HG03175 (cell line): ENCODE results near the gene GPER1.
"Not testable (repeated sequence)": the region's sequence is repeated elsewhere in the genome, so short reads cannot be mapped to it uniquely, and the experiment has no call there.

ENCODE experiments used
- ATAC-seq: cut with Tn5 transposase; IDR thresholded peaks from one replicate; pipeline ENCODE4 v1.9.1; 2021; ENCODE audit warnings: mild to moderate bottlenecking, moderate library complexity; ENCODE audit not compliant: unreplicated experiment

The GPER1 gene

GRCh38 chr7:1140476-1141104 lies 52.7 kb downstream of the GPER1 start:
- no peak for ATAC-seq

GRCh38 chr7:1141651-1142050 lies 53.7 kb downstream of the GPER1 start:
- no peak for ATAC-seq

GRCh38 chr7:1142051-1142635 lies 54.2 kb downstream of the GPER1 start:
- ATAC-seq: no peak

GRCh38 chr7:1143031-1143430 lies 55.1 kb downstream of the GPER1 start:
- ATAC-seq: not testable (repeated sequence)
